GM18861 (cell line): ENCODE measurements around the gene EFNA2.
"Not testable (repeated sequence)": the region's sequence is repeated elsewhere in the genome, so short reads cannot be mapped to it uniquely, and the experiment has no call there.

ENCODE experiments used
- ATAC-seq: cut with Tn5 transposase; IDR thresholded peaks from one replicate; pipeline ENCODE4 v1.9.1; 2021; ENCODE audit not compliant: unreplicated experiment

The EFNA2 gene

GRCh38 chr19:1295169-1296012 is 9.7 kb downstream of the EFNA2 start:
- ATAC-seq = no peak

GRCh38 chr19:1296078-1296477 is 10.4 kb downstream of the EFNA2 start:
- no peak for ATAC-seq

- ATAC-seq = no peak
These were observed 11.1 kb downstream of the EFNA2 start for GRCh38 chr19:1296575-1297271.

- no peak for ATAC-seq
These were observed 12.6 kb downstream of the EFNA2 start for GRCh38 chr19:1298235-1298634.

- ATAC-seq = no peak
These were observed 14.1 kb downstream of the EFNA2 start for GRCh38 chr19:1299801-1300200.

- no peak for ATAC-seq
These were observed 15.2 kb downstream of the EFNA2 start for GRCh38 chr19:1300744-1301490.

- ATAC-seq = no peak
These were observed 17.0 kb downstream of the EFNA2 start for GRCh38 chr19:1302533-1303239.

- no peak for ATAC-seq
These were observed 18.7 kb downstream of the EFNA2 start for GRCh38 chr19:1304197-1304924.

- ATAC-seq = not testable (repeated sequence)
These were observed 19.7 kb downstream of the EFNA2 start for GRCh38 chr19:1305354-1305753.

GRCh38 chr19:1307320-1307719 is 21.6 kb downstream of the EFNA2 start:
- no peak for ATAC-seq

GRCh38 chr19:1307755-1308303 is 22.2 kb downstream of the EFNA2 start:
- no peak for ATAC-seq

- no peak for ATAC-seq
These were observed 23.0 kb downstream of the EFNA2 start for GRCh38 chr19:1308718-1309117.

GRCh38 chr19:1309977-1310852 is 24.5 kb downstream of the EFNA2 start:
- ATAC-seq = no peak

GRCh38 chr19:1310853-1311180 is 25.1 kb downstream of the EFNA2 start:
- ATAC-seq = no peak

GRCh38 chr19:1311543-1312091 is 25.9 kb downstream of the EFNA2 start:
- ATAC-seq = no peak

- ATAC-seq = no peak
These were observed 27.4 kb downstream of the EFNA2 start for GRCh38 chr19:1312767-1313694.

GRCh38 chr19:1313695-1314613 is 28.3 kb downstream of the EFNA2 start:
- ATAC-seq = no peak
